Measurements from ENCODE around the gene NCKAP5.

Gene NCKAP5

GRCh38 chr2:133452583-133452982 lies 115.7 kb downstream of the NCKAP5 start:
- no peak for DNase-seq

GRCh38 chr2:133452146-133452545 lies 116.1 kb downstream of the NCKAP5 start:
- DNase-seq: no peak

GRCh38 chr2:133448195-133448594 lies 120.1 kb downstream of the NCKAP5 start:
- no peak for DNase-seq

GRCh38 chr2:133447303-133447702 lies 121.0 kb downstream of the NCKAP5 start:
- no peak for DNase-seq

- no peak for DNase-seq
Observed at GRCh38 chr2:133444465-133444864, 123.8 kb downstream of the NCKAP5 start.

GRCh38 chr2:133442393-133442792 lies 125.9 kb downstream of the NCKAP5 start:
- DNase-seq: no peak

GRCh38 chr2:133439565-133439920 lies 128.7 kb downstream of the NCKAP5 start:
- DNase-seq: no peak

- DNase-seq: no peak
Observed at GRCh38 chr2:133438848-133439564, 129.3 kb downstream of the NCKAP5 start.

- DNase-seq: no peak
Observed at GRCh38 chr2:133438026-133438425, 130.2 kb downstream of the NCKAP5 start.

GRCh38 chr2:133437492-133437891 lies 130.8 kb downstream of the NCKAP5 start:
- no peak for DNase-seq

GRCh38 chr2:133434959-133435668 lies 133.1 kb downstream of the NCKAP5 start:
- DNase-seq: no peak

- no peak for DNase-seq
Observed at GRCh38 chr2:133433455-133434451, 134.5 kb downstream of the NCKAP5 start.

GRCh38 chr2:133432778-133433177 lies 135.5 kb downstream of the NCKAP5 start:
- DNase-seq: no peak

GRCh38 chr2:133431289-133431688 lies 137.0 kb downstream of the NCKAP5 start:
- DNase-seq: no peak

GRCh38 chr2:133426791-133427190 lies 141.5 kb downstream of the NCKAP5 start:
- DNase-seq: no peak

- no peak for DNase-seq
Observed at GRCh38 chr2:133425612-133426011, 142.7 kb downstream of the NCKAP5 start.

- no peak for DNase-seq
Observed at GRCh38 chr2:133424876-133425275, 143.4 kb downstream of the NCKAP5 start.

GRCh38 chr2:133422931-133423351 lies 145.3 kb downstream of the NCKAP5 start:
- no peak for DNase-seq

GRCh38 chr2:133421516-133422324 lies 146.5 kb downstream of the NCKAP5 start:
- no peak for DNase-seq

GRCh38 chr2:133420788-133421187 lies 147.5 kb downstream of the NCKAP5 start:
- DNase-seq: no peak

- DNase-seq: no peak
Observed at GRCh38 chr2:133418671-133419070, 149.6 kb downstream of the NCKAP5 start.

- no peak for DNase-seq
Observed at GRCh38 chr2:133418021-133418420, 150.2 kb downstream of the NCKAP5 start.
